Measurements from ENCODE around the gene CUEDC1.

DNA sequence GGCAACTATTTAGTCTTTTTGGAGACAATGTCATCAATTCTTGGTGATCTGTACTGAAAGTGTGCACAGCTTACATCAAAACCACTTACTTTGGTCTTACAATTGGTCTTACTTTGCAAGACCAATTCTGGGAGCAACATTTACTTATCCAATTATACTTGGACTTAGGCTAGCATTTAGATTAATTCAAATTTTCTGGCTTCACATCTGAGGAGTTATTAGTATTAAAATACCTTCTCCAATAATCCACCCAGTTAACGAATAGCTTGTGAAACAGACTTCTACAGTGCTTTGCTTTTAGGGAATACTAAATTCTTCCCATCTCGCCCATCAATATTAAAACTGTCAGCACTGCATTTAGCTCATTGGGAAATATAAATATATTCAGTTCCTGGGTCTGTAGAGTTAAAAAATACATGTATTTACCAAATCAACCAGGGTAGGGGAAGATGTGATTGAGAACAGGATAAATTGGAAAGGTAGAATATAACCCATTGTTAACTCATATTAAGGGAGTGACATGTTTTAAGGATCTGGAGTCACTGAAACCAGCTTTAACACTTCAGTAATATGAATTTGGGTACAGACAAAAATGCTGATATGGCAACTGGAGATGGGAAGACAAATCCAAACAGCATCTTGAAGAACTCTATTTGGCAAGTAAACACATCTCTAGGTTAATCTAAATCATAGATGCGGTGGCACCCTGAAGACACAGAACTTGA, 42.0 kb upstream of the CUEDC1 start:
- TF ChIP-seq POLR2A (IDR thresholded peaks at IDR 0.05; ENCODE audit: low read length) (no peak), FOXS1 (CRISPR knock-in tag; IDR thresholded peaks at IDR 0.05) (no peak), SMC3 (IDR thresholded peaks at IDR 0.05) (no peak), HOXA7 (CRISPR knock-in tag; IDR thresholded peaks at IDR 0.05) (peak; percentile 56; the same call in 1 of the 2 replicates), CBX8 (IDR thresholded peaks at IDR 0.05) (no peak), EHF (CRISPR knock-in tag; IDR thresholded peaks at IDR 0.05) (no peak), JUN (IDR thresholded peaks at IDR 0.05) (no peak), GATA3 (IDR thresholded peaks at IDR 0.05; ENCODE audit: borderline replicate concordance) (no peak), MYC (IDR thresholded peaks at IDR 0.05; ENCODE audit: borderline replicate concordance, low read length) (no peak)
- TF ChIP-seq, protein P1, sequence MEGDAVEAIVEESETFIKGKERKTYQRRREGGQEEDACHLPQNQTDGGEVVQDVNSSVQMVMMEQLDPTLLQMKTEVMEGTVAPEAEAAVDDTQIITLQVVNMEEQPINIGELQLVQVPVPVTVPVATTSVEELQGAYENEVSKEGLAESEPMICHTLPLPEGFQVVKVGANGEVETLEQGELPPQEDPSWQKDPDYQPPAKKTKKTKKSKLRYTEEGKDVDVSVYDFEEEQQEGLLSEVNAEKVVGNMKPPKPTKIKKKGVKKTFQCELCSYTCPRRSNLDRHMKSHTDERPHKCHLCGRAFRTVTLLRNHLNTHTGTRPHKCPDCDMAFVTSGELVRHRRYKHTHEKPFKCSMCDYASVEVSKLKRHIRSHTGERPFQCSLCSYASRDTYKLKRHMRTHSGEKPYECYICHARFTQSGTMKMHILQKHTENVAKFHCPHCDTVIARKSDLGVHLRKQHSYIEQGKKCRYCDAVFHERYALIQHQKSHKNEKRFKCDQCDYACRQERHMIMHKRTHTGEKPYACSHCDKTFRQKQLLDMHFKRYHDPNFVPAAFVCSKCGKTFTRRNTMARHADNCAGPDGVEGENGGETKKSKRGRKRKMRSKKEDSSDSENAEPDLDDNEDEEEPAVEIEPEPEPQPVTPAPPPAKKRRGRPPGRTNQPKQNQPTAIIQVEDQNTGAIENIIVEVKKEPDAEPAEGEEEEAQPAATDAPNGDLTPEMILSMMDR (IDR thresholded peaks at IDR 0.05): no peak
- TF ChIP-seq, protein P2, sequence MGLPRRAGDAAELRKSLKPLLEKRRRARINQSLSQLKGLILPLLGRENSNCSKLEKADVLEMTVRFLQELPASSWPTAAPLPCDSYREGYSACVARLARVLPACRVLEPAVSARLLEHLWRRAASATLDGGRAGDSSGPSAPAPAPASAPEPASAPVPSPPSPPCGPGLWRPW (IDR thresholded peaks at IDR 0.05): no peak
- TF ChIP-seq, protein P3, sequence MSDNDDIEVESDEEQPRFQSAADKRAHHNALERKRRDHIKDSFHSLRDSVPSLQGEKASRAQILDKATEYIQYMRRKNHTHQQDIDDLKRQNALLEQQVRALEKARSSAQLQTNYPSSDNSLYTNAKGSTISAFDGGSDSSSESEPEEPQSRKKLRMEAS (IDR thresholded peaks at IDR 0.05): no peak
- TF ChIP-seq, protein P4, sequence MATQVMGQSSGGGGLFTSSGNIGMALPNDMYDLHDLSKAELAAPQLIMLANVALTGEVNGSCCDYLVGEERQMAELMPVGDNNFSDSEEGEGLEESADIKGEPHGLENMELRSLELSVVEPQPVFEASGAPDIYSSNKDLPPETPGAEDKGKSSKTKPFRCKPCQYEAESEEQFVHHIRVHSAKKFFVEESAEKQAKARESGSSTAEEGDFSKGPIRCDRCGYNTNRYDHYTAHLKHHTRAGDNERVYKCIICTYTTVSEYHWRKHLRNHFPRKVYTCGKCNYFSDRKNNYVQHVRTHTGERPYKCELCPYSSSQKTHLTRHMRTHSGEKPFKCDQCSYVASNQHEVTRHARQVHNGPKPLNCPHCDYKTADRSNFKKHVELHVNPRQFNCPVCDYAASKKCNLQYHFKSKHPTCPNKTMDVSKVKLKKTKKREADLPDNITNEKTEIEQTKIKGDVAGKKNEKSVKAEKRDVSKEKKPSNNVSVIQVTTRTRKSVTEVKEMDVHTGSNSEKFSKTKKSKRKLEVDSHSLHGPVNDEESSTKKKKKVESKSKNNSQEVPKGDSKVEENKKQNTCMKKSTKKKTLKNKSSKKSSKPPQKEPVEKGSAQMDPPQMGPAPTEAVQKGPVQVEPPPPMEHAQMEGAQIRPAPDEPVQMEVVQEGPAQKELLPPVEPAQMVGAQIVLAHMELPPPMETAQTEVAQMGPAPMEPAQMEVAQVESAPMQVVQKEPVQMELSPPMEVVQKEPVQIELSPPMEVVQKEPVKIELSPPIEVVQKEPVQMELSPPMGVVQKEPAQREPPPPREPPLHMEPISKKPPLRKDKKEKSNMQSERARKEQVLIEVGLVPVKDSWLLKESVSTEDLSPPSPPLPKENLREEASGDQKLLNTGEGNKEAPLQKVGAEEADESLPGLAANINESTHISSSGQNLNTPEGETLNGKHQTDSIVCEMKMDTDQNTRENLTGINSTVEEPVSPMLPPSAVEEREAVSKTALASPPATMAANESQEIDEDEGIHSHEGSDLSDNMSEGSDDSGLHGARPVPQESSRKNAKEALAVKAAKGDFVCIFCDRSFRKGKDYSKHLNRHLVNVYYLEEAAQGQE (IDR thresholded peaks at IDR 0.05): no peak
